HUES6 (cell line): ENCODE results near the gene DHFR2.

Experiments used
- H3K27ac ChIP-seq: 2 replicates; pipeline ENCODE4 v1.7.0; 2013; ENCODE audit warnings: low read depth, mild to moderate bottlenecking, low read length, inconsistent platforms
- H3K27me3 ChIP-seq: 2 replicates; pipeline ENCODE4 v1.6.1; 2013; ENCODE audit warnings: low read length; ENCODE audit not compliant: control insufficient read depth, insufficient read depth
- H3K36me3 ChIP-seq: 2 replicates; pipeline ENCODE4 v1.6.1; 2013; ENCODE audit warnings: low read length; ENCODE audit not compliant: control insufficient read depth, insufficient read depth
- H3K4me1 ChIP-seq: 2 replicates; pipeline ENCODE4 v1.6.1; 2013; ENCODE audit warnings: low read length; ENCODE audit not compliant: control insufficient read depth, insufficient read depth
- H3K4me3 ChIP-seq: 2 replicates; pipeline ENCODE4 v1.5.1; 2013; ENCODE audit warnings: low read depth, low read length
- H3K9ac ChIP-seq: one replicate; pipeline ENCODE4 v1.6.1; 2013; ENCODE audit warnings: mild to moderate bottlenecking, low read length
- H3K9me3 ChIP-seq: 2 replicates; pipeline ENCODE4 v1.6.1; 2013; ENCODE audit warnings: low read depth, low read length; ENCODE audit not compliant: control insufficient read depth, insufficient read depth

DHFR2 gene

GRCh38 chr3:94028093-94028837 lies 34.5 kb downstream of the DHFR2 start, which contains the start of gene STX19:
Gene STX19 (minus strand): TSS chr3:94028597. CDS start chr3:94015269, 13,328 bp downstream.
- Histone ChIP-seq H3K36me3 (no peaks in the 10 kb centered on the region), H3K4me1 (no peaks in the 10 kb centered on the region), H3K9me3 (no peaks in the 10 kb centered on the region), H3K27ac (no peak within 1 kb of the TSS), H3K27me3 (no peaks in the 10 kb centered on the region), H3K4me3 (no peak within 1 kb of the TSS), H3K9ac (no peak within 1 kb of the TSS)

- Histone ChIP-seq H3K9ac (no peak overlapping the region), H3K4me3 (no peak overlapping the region), H3K4me1 (no peaks in the 10 kb centered on the region), H3K27ac (no peak overlapping the region), H3K9me3 (no peaks in the 10 kb centered on the region), H3K27me3 (no peaks in the 10 kb centered on the region), H3K36me3 (no peaks in the 10 kb centered on the region; the same call in 1 of the 2 replicates)
These were observed 36.1 kb downstream of the DHFR2 start for GRCh38 chr3:94026623-94027022.

- no peak overlapping the region for H3K27ac ChIP-seq
- H3K27me3 ChIP-seq, result no peaks in the 10 kb centered on the region
- no peaks in the 10 kb centered on the region; the same call in 1 of the 2 replicates for H3K36me3 ChIP-seq
These were observed 38.3 kb downstream of the DHFR2 start for GRCh38 chr3:94024385-94024784.

DNA sequence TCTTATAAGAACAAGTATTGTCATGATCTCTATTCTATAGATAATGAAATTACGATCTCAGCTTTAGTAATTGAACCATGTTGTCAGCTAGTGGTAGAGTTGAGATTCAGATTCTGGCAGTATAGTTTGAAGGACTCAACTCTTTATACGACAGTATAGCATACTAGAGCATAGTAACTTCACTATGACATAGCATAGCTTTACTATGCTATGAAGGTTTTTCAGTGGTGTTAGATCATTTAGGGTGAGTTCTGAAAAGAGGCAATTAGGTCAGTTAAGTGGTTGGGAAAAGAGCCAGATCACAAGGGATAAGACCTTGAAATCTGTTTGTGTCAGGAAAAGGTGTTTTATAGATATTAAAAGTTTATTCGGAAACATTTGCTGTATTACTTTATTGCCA lies 42.4 kb downstream of the DHFR2 start:
- Histone ChIP-seq H3K27ac (no peak overlapping the region), H3K36me3 (no peaks in the 10 kb centered on the region; the same call in 1 of the 2 replicates), H3K27me3 (no peaks in the 10 kb centered on the region), H3K9ac (no peak overlapping the region), H3K4me3 (no peak overlapping the region), H3K9me3 (no peaks in the 10 kb centered on the region), H3K4me1 (no peaks in the 10 kb centered on the region)

More at GRCh38 chr3:94024385-94024784, 38.3 kb downstream of the DHFR2 start:
- H3K4me1 ChIP-seq, result no peaks in the 10 kb centered on the region
- H3K9me3 ChIP-seq, result no peaks in the 10 kb centered on the region
- no peak overlapping the region for H3K9ac ChIP-seq
- no peak overlapping the region for H3K4me3 ChIP-seq

DNA sequence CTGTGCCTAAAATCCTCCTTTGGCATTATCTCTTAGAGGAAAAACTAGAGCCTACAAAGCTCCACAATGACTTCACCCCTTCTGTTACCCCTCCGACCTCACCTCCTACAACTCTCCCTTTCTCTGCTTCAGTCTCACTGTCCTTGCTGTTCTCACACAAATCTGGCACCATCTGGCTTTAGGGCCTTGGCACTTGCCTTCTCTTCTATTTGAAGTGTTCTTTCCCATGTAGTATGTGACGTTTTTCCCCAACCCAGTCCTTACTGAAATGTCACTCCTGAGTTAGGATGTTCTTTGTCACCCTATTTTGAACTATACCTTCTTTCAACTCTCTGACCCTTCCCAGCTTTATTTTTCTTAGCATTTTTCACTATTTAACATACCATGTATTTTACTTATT lies 43.1 kb downstream of the DHFR2 start:
- H3K27ac ChIP-seq, result no peak overlapping the region
- no peaks in the 10 kb centered on the region; the same call in 1 of the 2 replicates for H3K36me3 ChIP-seq
- no peak overlapping the region for H3K4me3 ChIP-seq
- H3K27me3 ChIP-seq, result no peaks in the 10 kb centered on the region
- no peak overlapping the region for H3K9ac ChIP-seq
- H3K4me1 ChIP-seq, result no peaks in the 10 kb centered on the region
- no peaks in the 10 kb centered on the region for H3K9me3 ChIP-seq

DNA sequence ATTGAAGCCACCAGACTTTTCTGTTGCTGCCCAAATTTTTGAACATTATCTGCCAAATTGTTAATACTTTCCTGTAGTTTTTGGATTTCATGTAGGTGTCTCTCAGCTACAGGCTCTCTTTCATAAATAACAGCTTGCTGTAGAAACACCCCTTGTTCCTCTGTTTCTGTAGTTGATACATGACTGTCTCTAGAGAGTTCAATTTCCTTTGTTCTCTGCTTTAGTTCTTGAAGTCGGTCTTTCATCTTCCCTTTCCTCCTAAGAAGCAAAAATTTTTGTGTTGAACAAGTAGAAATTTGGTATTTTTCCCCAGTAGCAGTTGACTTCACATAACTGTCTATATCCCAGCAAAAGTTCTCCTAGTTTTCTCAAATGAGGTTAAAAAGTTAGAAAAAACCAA lies 47.7 kb downstream of the DHFR2 start:
- Histone ChIP-seq H3K9me3 (no peaks in the 10 kb centered on the region), H3K9ac (no peak overlapping the region), H3K4me1 (no peaks in the 10 kb centered on the region), H3K27ac (no peak overlapping the region), H3K36me3 (peaks cover 3% of the 10 kb centered on the region; the same call in 1 of the 2 replicates), H3K4me3 (no peak overlapping the region), H3K27me3 (no peaks in the 10 kb centered on the region)

- no peaks in the 10 kb centered on the region for H3K4me1 ChIP-seq
- no peaks in the 10 kb centered on the region for H3K9me3 ChIP-seq
- no peak overlapping the region for H3K9ac ChIP-seq
- peaks cover 6% of the 10 kb centered on the region; the same call in 1 of the 2 replicates for H3K36me3 ChIP-seq
- H3K4me3 ChIP-seq, result no peak overlapping the region
- H3K27ac ChIP-seq, result no peak overlapping the region
- no peaks in the 10 kb centered on the region for H3K27me3 ChIP-seq
These were observed 50.5 kb downstream of the DHFR2 start for GRCh38 chr3:94012185-94012584.

DNA sequence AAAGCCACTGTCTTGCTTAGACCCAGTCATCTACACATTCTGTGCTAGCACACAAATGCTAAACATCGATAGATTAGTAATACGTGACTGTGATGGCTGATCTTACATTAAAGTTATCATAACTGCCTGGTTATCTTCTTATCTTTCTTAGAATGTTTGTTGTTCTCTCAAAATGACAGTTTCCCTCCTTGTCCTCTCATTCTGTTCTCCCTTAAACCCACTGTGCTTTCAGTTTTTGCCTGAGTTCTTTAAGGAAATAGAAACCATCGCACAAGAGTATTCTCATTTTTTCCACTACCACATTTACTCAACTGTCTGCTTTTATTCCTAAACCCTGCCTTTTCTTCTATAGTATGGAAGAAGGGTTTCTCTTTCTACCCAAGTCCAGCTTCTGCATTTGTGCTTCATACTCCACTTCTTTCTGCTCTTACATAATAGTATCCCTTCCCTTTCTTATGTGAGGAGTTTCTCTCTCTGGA lies 51.4 kb downstream of the DHFR2 start:
- no peak overlapping the region for H3K4me3 ChIP-seq
- no peak overlapping the region for H3K9ac ChIP-seq
- H3K36me3 ChIP-seq, result peaks cover 6% of the 10 kb centered on the region; the same call in 1 of the 2 replicates
- no peaks in the 10 kb centered on the region for H3K27me3 ChIP-seq
- no peak overlapping the region for H3K27ac ChIP-seq
- H3K9me3 ChIP-seq, result no peaks in the 10 kb centered on the region
- H3K4me1 ChIP-seq, result no peaks in the 10 kb centered on the region

DNA sequence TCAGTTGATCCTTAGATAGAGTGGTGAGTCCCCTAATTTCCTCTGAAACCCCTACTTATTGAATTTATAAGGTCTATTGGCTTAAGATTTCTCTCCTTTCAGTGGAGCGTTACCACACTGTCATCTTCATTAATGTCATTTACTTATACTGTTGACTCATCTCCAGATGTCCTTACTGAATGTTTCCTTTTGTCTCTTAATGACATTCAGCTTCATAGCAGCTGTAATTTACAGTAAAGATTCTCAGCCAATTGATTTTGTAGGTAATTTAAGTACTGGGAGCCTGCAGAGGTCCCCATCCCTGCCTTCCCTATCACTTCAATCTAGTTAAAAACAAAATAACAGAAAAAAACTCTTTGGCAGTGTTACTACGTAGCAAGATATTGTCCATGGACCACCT lies 53.1 kb downstream of the DHFR2 start:
- H3K27me3 ChIP-seq, result no peaks in the 10 kb centered on the region
- no peaks in the 10 kb centered on the region for H3K4me1 ChIP-seq
- no peak overlapping the region for H3K9ac ChIP-seq
- no peak overlapping the region for H3K27ac ChIP-seq
- H3K4me3 ChIP-seq, result no peak overlapping the region
- H3K36me3 ChIP-seq, result peaks cover 6% of the 10 kb centered on the region; the same call in 1 of the 2 replicates
- no peaks in the 10 kb centered on the region for H3K9me3 ChIP-seq

- peaks cover 4% of the 10 kb centered on the region; the same call in 1 of the 2 replicates for H3K36me3 ChIP-seq
- no peak overlapping the region for H3K9ac ChIP-seq
- H3K4me3 ChIP-seq, result no peak overlapping the region
- no peak overlapping the region for H3K27ac ChIP-seq
- H3K9me3 ChIP-seq, result no peaks in the 10 kb centered on the region
- no peaks in the 10 kb centered on the region for H3K4me1 ChIP-seq
- no peaks in the 10 kb centered on the region for H3K27me3 ChIP-seq
These were observed 54.5 kb downstream of the DHFR2 start for GRCh38 chr3:94008253-94008652.
